DMS53 treated with DMSO at 0.1 percent for 48 hours (cell line): ENCODE results near the gene AFAP1L2.
A peak's percentile ranks its signal among the peaks of the same experiment; 100 is the strongest.

Experiments used
- DNase-seq: peaks from one replicate; lab custom pipeline; 2025; ENCODE audit not compliant: unreplicated experiment; lab: John Stamatoyannopoulos, UW

The AFAP1L2 gene

GRCh38 chr10:114276066-114276465, 128.2 kb downstream of the AFAP1L2 start:
- DNase-seq: no peak

- no peak for DNase-seq
Observed at GRCh38 chr10:114274616-114275453, 129.5 kb downstream of the AFAP1L2 start.

DNA sequence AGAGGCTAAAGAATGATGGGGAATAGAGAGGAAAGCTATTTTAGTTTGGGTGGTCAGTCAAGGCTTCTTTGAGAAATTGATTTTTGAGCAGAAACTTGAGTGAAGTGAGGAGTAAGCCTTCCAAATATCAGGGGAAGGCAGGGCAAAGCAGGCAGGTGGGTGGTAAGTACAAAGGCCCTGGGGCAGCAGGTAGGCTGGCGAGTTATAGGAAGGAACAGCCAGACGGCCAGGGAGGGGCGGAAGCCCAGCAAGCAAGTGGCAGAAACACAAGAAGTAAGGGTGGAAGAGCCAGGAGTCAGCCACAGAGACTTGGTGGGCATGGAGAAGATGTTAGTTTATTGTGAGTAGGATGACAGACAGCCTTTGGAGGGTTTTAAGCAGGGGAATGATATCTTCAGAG, 130.4 kb downstream of the AFAP1L2 start:
- no peak for DNase-seq

- no peak for DNase-seq
Observed at GRCh38 chr10:114272696-114273095, 131.6 kb downstream of the AFAP1L2 start.

DNA sequence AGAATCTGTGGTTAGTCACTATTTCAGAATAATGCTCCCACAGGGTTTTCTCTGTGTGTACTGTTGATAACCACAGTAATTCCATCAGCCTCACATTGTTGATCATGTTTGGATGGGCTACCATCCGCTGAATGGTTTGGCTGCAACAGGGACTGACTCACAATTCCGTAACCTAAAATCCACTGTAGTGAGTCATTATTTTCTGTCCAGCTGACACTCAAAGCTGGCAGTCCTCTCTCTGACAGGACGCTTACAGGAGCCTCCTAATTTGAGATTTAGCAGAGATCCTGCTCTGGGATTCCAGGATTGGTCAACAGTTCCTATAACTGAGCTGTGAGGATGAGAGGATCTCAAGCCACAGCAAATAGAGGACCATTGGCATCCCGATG, 132.5 kb downstream of the AFAP1L2 start:
- no peak for DNase-seq

- peak; percentile 35 for DNase-seq
Observed at GRCh38 chr10:114271075-114271778, 133.1 kb downstream of the AFAP1L2 start.

GRCh38 chr10:114266521-114266920, 137.8 kb downstream of the AFAP1L2 start:
- no peak for DNase-seq

DNA sequence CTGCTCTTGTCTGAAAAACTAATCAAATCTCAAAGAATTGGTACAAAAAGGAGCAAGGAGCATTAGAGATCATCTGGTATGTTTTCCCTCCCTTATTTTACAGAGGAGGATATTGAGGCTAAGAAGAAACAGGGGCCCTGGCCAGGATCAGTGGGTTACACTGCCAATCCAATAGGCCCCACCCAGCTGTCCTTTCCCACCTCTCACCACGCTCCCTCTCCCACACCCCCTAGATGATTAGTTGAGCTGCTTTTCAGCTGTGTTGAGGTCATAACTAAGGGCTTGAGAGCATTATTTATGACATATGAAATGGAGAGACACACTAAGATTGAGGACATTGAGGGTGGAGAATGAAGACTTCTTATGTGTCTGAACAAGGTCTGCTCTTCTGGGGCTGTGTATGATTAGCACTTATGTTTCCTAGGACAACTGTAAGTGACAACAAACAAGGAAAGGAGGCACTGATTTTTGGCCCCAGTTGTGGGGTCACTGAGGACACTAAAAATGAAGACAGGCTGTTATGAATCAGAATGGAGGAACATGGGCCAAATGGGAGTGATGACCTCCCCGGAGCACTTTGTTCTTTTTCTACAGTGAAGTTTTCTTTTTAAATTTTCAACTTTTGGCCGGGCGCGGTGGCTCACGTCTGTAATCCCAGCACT, 138.8 kb downstream of the AFAP1L2 start:
- no peak for DNase-seq

- DNase-seq: no peak
Observed at GRCh38 chr10:114262496-114262895, 141.8 kb downstream of the AFAP1L2 start.

GRCh38 chr10:114261076-114261475, 143.2 kb downstream of the AFAP1L2 start:
- no peak for DNase-seq

DNA sequence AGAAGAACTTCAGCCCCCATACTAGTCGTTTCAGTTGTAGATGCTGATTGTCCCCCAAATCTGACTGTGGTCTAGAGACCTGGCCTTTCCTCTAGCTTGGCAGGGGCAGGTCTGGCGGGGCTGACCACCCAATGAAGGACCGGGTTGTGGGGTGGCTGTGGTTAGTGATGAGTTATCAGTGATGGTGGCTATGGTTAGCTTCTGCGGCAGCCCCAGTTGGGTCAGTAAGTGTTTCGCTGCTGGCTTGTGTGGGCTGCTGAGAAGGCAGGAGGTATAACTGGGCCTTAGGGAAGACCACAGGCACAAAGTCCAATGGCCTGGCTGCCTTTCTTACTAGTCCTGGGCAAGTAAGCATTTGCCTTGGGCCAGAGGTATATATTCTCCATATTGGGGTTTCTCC, 143.9 kb downstream of the AFAP1L2 start:
- DNase-seq: no peak

DNA sequence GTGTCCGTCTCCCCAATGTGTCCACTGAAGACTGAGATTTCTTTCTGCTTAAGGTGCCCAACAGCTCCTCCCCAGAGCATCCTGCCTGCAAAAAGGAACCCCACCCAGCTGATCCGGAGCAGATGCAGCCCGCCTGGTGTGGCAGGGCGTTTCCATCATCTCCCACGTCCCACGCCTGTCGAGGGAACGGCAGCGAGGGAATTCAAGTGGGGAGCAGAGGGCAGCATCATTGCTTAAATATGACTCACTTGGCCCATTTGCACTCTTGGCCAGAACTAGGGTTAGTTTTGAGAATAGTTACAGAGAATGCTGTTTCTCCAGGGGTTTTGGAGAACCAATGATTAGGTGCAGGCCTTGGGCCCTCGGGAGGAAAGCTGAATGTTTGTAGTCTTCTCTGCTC, 144.5 kb downstream of the AFAP1L2 start:
- no peak for DNase-seq

GRCh38 chr10:114258274-114258840, 145.9 kb downstream of the AFAP1L2 start:
- DNase-seq: peak; percentile 17

DNA sequence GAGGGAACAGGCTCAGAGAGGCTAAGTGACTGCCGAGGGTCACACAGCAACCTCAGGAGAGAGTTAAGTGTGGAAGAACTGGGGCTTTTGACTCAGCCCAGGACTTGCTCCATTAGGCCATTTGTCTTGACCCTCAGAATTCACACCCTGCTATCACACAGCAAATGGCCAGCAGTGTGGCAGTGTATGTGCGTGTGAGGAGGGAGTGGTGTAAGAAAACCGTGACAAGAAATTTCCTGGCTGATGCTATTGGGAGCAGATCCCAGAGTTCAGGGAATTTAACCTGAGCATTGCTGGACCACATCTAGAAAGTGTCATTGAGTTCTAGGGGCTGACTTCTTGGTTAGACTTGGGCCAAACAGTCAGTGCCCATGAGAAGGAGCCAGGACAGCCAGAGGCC, 146.8 kb downstream of the AFAP1L2 start:
- no peak for DNase-seq

DNA sequence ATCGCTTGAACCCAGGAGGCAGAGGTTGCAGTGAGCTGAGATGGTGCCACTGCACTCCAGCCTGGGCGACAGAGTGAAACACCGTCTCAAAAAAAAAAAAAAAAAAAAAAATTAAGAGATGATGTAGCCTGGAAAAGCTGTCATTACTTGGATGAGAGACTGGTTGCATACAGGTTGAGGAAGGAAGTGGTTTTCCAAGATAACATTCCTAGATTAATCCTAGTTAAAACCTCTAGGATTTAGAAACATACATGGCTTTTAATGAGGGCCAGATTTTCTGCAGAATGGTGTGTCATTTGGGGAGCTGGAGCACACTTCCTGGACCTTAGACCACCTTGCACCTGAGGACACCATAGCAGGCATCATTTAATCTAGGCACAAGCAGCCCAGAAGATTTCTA, 147.5 kb downstream of the AFAP1L2 start:
- DNase-seq: no peak

DNA sequence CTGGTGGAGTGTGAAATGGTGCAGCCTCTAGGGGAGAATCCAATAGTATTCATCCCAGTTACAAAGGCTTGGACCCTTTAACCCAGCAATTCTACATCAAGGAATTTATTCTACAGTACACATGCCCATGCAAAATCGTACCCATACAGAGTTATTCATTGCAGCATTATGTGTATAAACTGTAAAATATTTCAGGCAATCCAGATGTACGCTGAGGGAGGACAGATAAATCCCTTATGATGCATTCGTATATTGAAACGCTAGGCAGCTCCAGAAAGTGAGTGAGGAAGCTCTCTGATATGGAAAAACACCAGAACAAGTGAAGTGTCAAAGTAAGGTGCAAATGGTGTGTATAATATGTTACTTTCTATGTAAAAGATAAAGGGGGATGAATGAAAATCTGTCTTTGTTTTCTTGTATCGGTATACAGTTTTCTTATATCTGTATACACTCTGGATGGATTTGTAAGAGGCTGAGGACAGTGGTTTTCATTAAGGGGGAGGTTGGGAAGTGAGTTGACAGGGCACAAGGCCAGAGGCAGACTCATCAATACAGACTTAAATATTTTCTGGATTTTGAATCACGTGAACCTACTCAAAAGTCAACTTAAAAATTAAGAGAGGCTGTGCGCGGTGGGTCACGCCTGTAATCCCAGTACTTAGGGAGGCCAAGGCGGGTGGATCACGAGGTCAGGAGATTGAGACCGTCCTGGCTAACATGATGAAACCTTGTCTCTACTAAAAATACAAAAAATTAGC, 148.1 kb downstream of the AFAP1L2 start:
- DNase-seq: no peak

- no peak for DNase-seq
Observed at GRCh38 chr10:114255227-114255626, 149.1 kb downstream of the AFAP1L2 start.

DNA sequence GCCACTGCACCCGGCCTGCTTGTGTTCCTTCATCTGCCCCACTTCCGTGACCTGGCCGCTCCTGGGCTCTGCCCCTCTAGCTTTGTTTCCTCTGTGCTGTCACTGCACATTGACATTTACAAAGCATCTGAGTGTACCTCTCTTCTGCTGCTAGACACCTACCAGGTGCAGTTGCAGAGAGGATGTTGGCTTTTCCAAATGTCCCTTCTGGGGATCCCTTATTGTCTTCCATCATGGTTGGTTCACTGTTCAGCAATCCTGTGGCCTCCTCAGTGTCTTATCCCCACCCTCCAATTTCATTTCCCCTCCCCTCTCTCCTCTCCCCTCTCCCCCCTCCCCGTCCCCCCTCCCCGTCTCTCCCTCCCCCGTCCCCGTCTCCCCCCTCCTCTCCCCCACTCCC, 151.4 kb downstream of the AFAP1L2 start:
- no peak for DNase-seq

- no peak for DNase-seq
Observed at GRCh38 chr10:114252092-114252491, 152.2 kb downstream of the AFAP1L2 start.

- DNase-seq: no peak
Observed at GRCh38 chr10:114250716-114251115, 153.6 kb downstream of the AFAP1L2 start.

GRCh38 chr10:114250236-114250635, 154.1 kb downstream of the AFAP1L2 start:
- no peak for DNase-seq
